Liver (tissue), 9 donors: ENCODE measurements around the gene TBX15. TPM values are rescaled to one million over a fixed set of nuclear protein-coding genes. Genes with fewer than 3 reads are reported as not detected.

Experiments used
- DNase-seq: peaks from one replicate; pipeline ENCODE4 v3.0.0-alpha.2; 2017; ENCODE audit warnings: low spot score
- H3K27ac ChIP-seq, 2 donors: one replicate each; pipeline ENCODE4 v1.7.0; 2013; ENCODE audit warnings: inconsistent platforms in 2 of 2, low read length in 2 of 2, control low read depth in 1 of 2, low read depth in 1 of 2, mild to moderate bottlenecking in 1 of 2
- H3K27me3 ChIP-seq, 4 donors: one replicate each; pipeline versions ENCODE4 v1.6.1 to v1.7.0; 2013; ENCODE audit warnings: low read length in 3 of 4, inconsistent platforms in 1 of 4, mild to moderate bottlenecking in 1 of 4, moderate library complexity in 1 of 4; ENCODE audit not compliant: control insufficient read depth in 4 of 4, insufficient read depth in 4 of 4
- H3K36me3 ChIP-seq, 4 donors: one replicate each; pipeline versions ENCODE4 v1.6.1 to v1.7.0; 2013; ENCODE audit warnings: low read length in 3 of 4, mild to moderate bottlenecking in 3 of 4, low read depth in 1 of 4, moderate library complexity in 1 of 4; ENCODE audit not compliant: control insufficient read depth in 4 of 4, insufficient read depth in 3 of 4
- H3K4me1 ChIP-seq, 4 donors: one replicate each; pipeline versions ENCODE4 v1.6.1 to v1.7.0; 2013; ENCODE audit warnings: low read length in 3 of 4, mild to moderate bottlenecking in 3 of 4, moderate library complexity in 1 of 4; ENCODE audit not compliant: control insufficient read depth in 4 of 4, insufficient read depth in 4 of 4
- H3K4me3 ChIP-seq, 3 donors: one replicate each; pipeline versions ENCODE4 v1.6.1 to v1.7.0; 2013; ENCODE audit warnings: low read length in 3 of 3, control low read depth in 1 of 3, low read depth in 1 of 3, mild to moderate bottlenecking in 1 of 3
- H3K9ac ChIP-seq, 2 donors: one replicate each; pipeline ENCODE4 v1.7.0; 2013; ENCODE audit warnings: low read length in 2 of 2, mild to moderate bottlenecking in 2 of 2, moderate library complexity in 2 of 2, control low read depth in 1 of 2, low read depth in 1 of 2
- H3K9me3 ChIP-seq, 4 donors: one replicate each; pipeline versions ENCODE4 v1.6.1 to v1.7.0; 2013; ENCODE audit warnings: low read length in 3 of 4; ENCODE audit not compliant: control insufficient read depth in 4 of 4
- ATF3 ChIP-seq: IDR thresholded peaks from 2 replicates; pipeline ENCODE4 v1.6.1; 2016; ENCODE audit warnings: antibody characterized with exemption
- CTCF ChIP-seq: fragments of 150-350 bp; IDR thresholded peaks from 2 replicates; pipeline ENCODE4 v1.5.1; 2017; ENCODE audit warnings: improper control_type of control experiment, low read depth, low read length; ENCODE audit not compliant: missing input control
- EGR1 ChIP-seq, 2 donors: IDR thresholded peaks; 2 replicates each; pipeline ENCODE4 v1.6.1; 2016 to 2018; ENCODE audit warnings: antibody characterized with exemption in 2 of 2, low read depth in 2 of 2
- FOXA1 ChIP-seq: IDR thresholded peaks from 2 replicates; pipeline ENCODE4 v1.6.1; 2016; ENCODE audit warnings: antibody characterized with exemption
- FOXA2 ChIP-seq: IDR thresholded peaks from 2 replicates; pipeline ENCODE4 v1.6.1; 2016; ENCODE audit warnings: antibody characterized with exemption
- GABPA ChIP-seq, 2 donors: IDR thresholded peaks in 1 of 2; conservative IDR thresholded peaks in 1 of 2; 2 replicates each; pipeline ENCODE4 v1.6.1; 2016; ENCODE audit warnings: antibody characterized with exemption in 2 of 2, mild to moderate bottlenecking in 1 of 2, moderate library complexity in 1 of 2
- HNF4A ChIP-seq, 2 donors: conservative IDR thresholded peaks; 2 replicates each; pipeline ENCODE4 v1.6.1; 2016; ENCODE audit warnings: antibody characterized with exemption in 2 of 2, mild to moderate bottlenecking in 2 of 2
- HNF4G ChIP-seq: IDR thresholded peaks from 2 replicates; pipeline ENCODE4 v1.6.1; 2016; ENCODE audit warnings: antibody characterized with exemption
- JUND ChIP-seq, 2 donors: IDR thresholded peaks; 2 replicates each; pipeline ENCODE4 v1.6.1; 2016; ENCODE audit warnings: antibody characterized with exemption in 2 of 2
- MAX ChIP-seq: IDR thresholded peaks from 2 replicates; pipeline ENCODE4 v1.6.1; 2016; ENCODE audit warnings: antibody characterized with exemption
- NR2F2 ChIP-seq: IDR thresholded peaks from 2 replicates; pipeline ENCODE4 v1.6.1; 2016; ENCODE audit warnings: antibody characterized with exemption
- RAD21 ChIP-seq, 2 donors: IDR thresholded peaks; 2 replicates each; pipeline ENCODE4 v1.6.1; 2016; ENCODE audit warnings: antibody characterized with exemption in 2 of 2, mild to moderate bottlenecking in 2 of 2
- REST ChIP-seq: IDR thresholded peaks from 2 replicates; pipeline ENCODE4 v1.6.1; 2016; ENCODE audit warnings: antibody characterized with exemption, mild to moderate bottlenecking
- RXRA ChIP-seq, 2 donors: IDR thresholded peaks; 2 replicates each; pipeline ENCODE4 v1.6.1; 2017 to 2018; ENCODE audit warnings: antibody characterized with exemption in 2 of 2, mild to moderate bottlenecking in 1 of 2
- SP1 ChIP-seq: IDR thresholded peaks from 2 replicates; pipeline ENCODE4 v1.6.1; 2018; ENCODE audit warnings: antibody characterized with exemption, mild to moderate bottlenecking
- TAF1 ChIP-seq: conservative IDR thresholded peaks from 2 replicates; pipeline ENCODE4 v1.6.1; 2016; ENCODE audit warnings: antibody characterized with exemption, mild to moderate bottlenecking
- YY1 ChIP-seq: IDR thresholded peaks from 2 replicates; pipeline ENCODE4 v1.6.1; 2016; ENCODE audit warnings: antibody characterized with exemption, mild to moderate bottlenecking
- ZBTB33 ChIP-seq: IDR thresholded peaks from 2 replicates; pipeline ENCODE4 v1.6.1; 2016; ENCODE audit warnings: antibody characterized with exemption
- WGBS: extraction: QIAGEN DNeasy Blood & Tissue Kit; methylation state at CpG from one replicate; pipeline ENCODE4 v1.1.7; 2013; 5-methylcytosine and 5-hydroxymethylcytosine counted together
- polyA plus RNA-seq, 2 donors: library from polyadenylated mRNA; stranded (reverse) in 1 of 2; unstranded in 1 of 2; fragments of 200-250 nt in 1 of 2; fragments of >200 nt in 1 of 2; fragmentation: Nextera tagmentation in 1 of 2; extraction: Ambion mirVana in 1 of 2; gene quantifications; one replicate each; pipeline versions ENCODE4 v1.2.1 to v1.2.3, GENCODE V29; 2013 to 2015
- total RNA-seq, 2 donors: library from RNA; depleted of rRNA; stranded (reverse); fragments of >200 nt; gene quantifications; one replicate each; pipeline ENCODE4 v1.2.3, GENCODE V29; 2014
- donor health status: healthy.
- donor health status: healthy.
- donor health status: healthy.
- donor health status: healthy.
- donor health status: healthy.

The TBX15 gene
- total and polyA plus RNA-seq, 4 donors, result 0.09 to 15.5 (median 3.5) TPM

GRCh38 chr1:119001181-119002027 lies 13.3 kb upstream of the TBX15 start:
- H3K27ac ChIP-seq, result no peak overlapping the region
- H3K4me1 ChIP-seq, result peaks cover 2 to 8% (median 3%) of the 10 kb centered on the region in 4 donors
- H3K4me3 ChIP-seq, result peak overlapping the region in 1 of 3 donors; percentile 5
- TF ChIP-seq GABPA (IDR thresholded peaks at IDR 0.05 in 1 of 2, conservative IDR thresholded peaks at IDR 0.05 in 1 of 2), result no peak
- TF ChIP-seq SP1, result no peak
- no peak for TF ChIP-seq FOXA1
- no peak for TF ChIP-seq YY1
- no peak for TF ChIP-seq HNF4A (conservative IDR thresholded peaks at IDR 0.05)
- no peak for TF ChIP-seq NR2F2
- TF ChIP-seq MAX, result no peak
- TF ChIP-seq JUND (IDR thresholded peaks at IDR 0.05), result no peak
- TF ChIP-seq TAF1, result no peak
- TF ChIP-seq REST, result no peak
- no peak for TF ChIP-seq EGR1 (IDR thresholded peaks at IDR 0.05; ENCODE audit: low read depth in 2 of 2)
- TF ChIP-seq FOXA2, result no peak
- TF ChIP-seq RAD21 (IDR thresholded peaks at IDR 0.05), result no peak
- no peak for TF ChIP-seq HNF4G
- no peak for TF ChIP-seq ZBTB33
- TF ChIP-seq ATF3, result no peak
- TF ChIP-seq CTCF, result no peak
- no peak for TF ChIP-seq RXRA (IDR thresholded peaks at IDR 0.05)
- no peak for DNase-seq
- peaks cover 13 to 38% (median 21%) of the 10 kb centered on the region in 4 donors for H3K27me3 ChIP-seq
- H3K36me3 ChIP-seq, result no peaks in the 10 kb centered on the region
- WGBS, result 5% methylated on average over 49 of the region's 49 CpGs
- H3K9me3 ChIP-seq, result peaks cover 0 to 1% (median 0%) of the 10 kb centered on the region in 4 donors
- no peak overlapping the region for H3K9ac ChIP-seq
